Activated CD8-positive, alpha-beta memory T cell treated with anti-CD3 and anti-CD28 coated beads for 36 hours (primary cell): ENCODE results near the gene TEX36. TPM values are rescaled to one million over a fixed set of nuclear protein-coding genes. Genes with fewer than 3 reads are reported as not detected.
"Not testable (repeated sequence)": the region's sequence is repeated elsewhere in the genome, so short reads cannot be mapped to it uniquely, and the experiment has no call there.

Experiments
- CTCF ChIA-PET: fragments of 350-600 bp; sonication (Branson Sonifier 250); formaldehyde crosslinking; loops from one replicate; lab custom pipeline; 2021; ENCODE audit warnings: antibody characterized with exemption; lab: Charles Lee
- POLR2A ChIA-PET: fragments of 350-600 bp; sonication (Branson Sonifier 250); formaldehyde crosslinking; loops from one replicate; lab custom pipeline; 2021; ENCODE audit warnings: antibody characterized with exemption; lab: Charles Lee
- total RNA-seq, 2 experiments: library from RNA; stranded (reverse); gene quantifications; one replicate each; pipeline ENCODE4 v1.2.3, GENCODE V29; 2021

The TEX36 gene
- total RNA-seq, 2 experiments from 2014 or later, result not detected

- CTCF ChIA-PET, result no interaction called here
- POLR2A ChIA-PET, result no interaction called here
These were observed 10.5 kb upstream of the TEX36 start for GRCh38 chr10:125693524-125693847.

- ChIA-PET POLR2A (no interaction called here), CTCF (no interaction called here)
These were observed 9.9 kb upstream of the TEX36 start for GRCh38 chr10:125692601-125693523.

GRCh38 chr10:125692196-125692595 lies 9.2 kb upstream of the TEX36 start:
- ChIA-PET CTCF (no interaction called here), POLR2A (no interaction called here)

- CTCF ChIA-PET, result no interaction called here
- POLR2A ChIA-PET, result no interaction called here
These were observed 8.4 kb upstream of the TEX36 start for GRCh38 chr10:125691160-125691981.

- POLR2A ChIA-PET, result no interaction called here
- CTCF ChIA-PET, result no interaction called here
These were observed 7.1 kb upstream of the TEX36 start for GRCh38 chr10:125689955-125690569.

- ChIA-PET CTCF (no interaction called here), POLR2A (no interaction called here)
These were observed 4.7 kb upstream of the TEX36 start for GRCh38 chr10:125687507-125688185.

- POLR2A ChIA-PET, result no interaction called here
- CTCF ChIA-PET, result no interaction called here
These were observed 1.6 kb upstream of the TEX36 start for GRCh38 chr10:125684581-125684980.

GRCh38 chr10:125683821-125684220 lies 858 bp upstream of the TEX36 start:
- CTCF ChIA-PET, result interaction anchor here (0.6 kb wide), 1 partner anchor 506 kb away, joined by 4 read pairs; no protein-coding TSS in a partner anchor
- POLR2A ChIA-PET, result no interaction called here

- CTCF ChIA-PET, result no interaction called here
- POLR2A ChIA-PET, result no interaction called here
These were observed 3.5 kb downstream of the TEX36 start for GRCh38 chr10:125679436-125679835.

- ChIA-PET POLR2A (no interaction called here), CTCF (no interaction called here)
These were observed 10.1 kb downstream of the TEX36 start for GRCh38 chr10:125672884-125673283.

- ChIA-PET CTCF (no interaction called here), POLR2A (no interaction called here)
These were observed 20.4 kb downstream of the TEX36 start for GRCh38 chr10:125662584-125662983.

- CTCF ChIA-PET, result no interaction called here
- POLR2A ChIA-PET, result no interaction called here
These were observed 20.9 kb downstream of the TEX36 start for GRCh38 chr10:125661941-125662515.

- ChIA-PET POLR2A (no interaction called here), CTCF (no interaction called here)
These were observed 21.5 kb downstream of the TEX36 start for GRCh38 chr10:125661431-125661940.

- CTCF ChIA-PET, result no interaction called here
- POLR2A ChIA-PET, result no interaction called here
These were observed 23.9 kb downstream of the TEX36 start for GRCh38 chr10:125659071-125659470.

- POLR2A ChIA-PET, result no interaction called here
- CTCF ChIA-PET, result no interaction called here
These were observed 26.4 kb downstream of the TEX36 start for GRCh38 chr10:125656523-125656922.

GRCh38 chr10:125653113-125653512 lies 29.9 kb downstream of the TEX36 start:
- POLR2A ChIA-PET, CTCF ChIA-PET: not testable (repeated sequence)

GRCh38 chr10:125646311-125646710 lies 36.7 kb downstream of the TEX36 start:
- POLR2A ChIA-PET, result no interaction called here
- CTCF ChIA-PET, result no interaction called here

GRCh38 chr10:125641398-125641797 lies 41.6 kb downstream of the TEX36 start:
- CTCF ChIA-PET, result no interaction called here
- POLR2A ChIA-PET, result no interaction called here

- POLR2A ChIA-PET, result no interaction called here
- CTCF ChIA-PET, result no interaction called here
These were observed 42.3 kb downstream of the TEX36 start for GRCh38 chr10:125640653-125641052.
